Keratinocyte (primary cell): ENCODE measurements around the gene P3H1.

Experiments used
- CTCF ChIP-seq, 3 experiments: IDR thresholded peaks in 1 of 3; conservative IDR thresholded peaks in 1 of 3; optimal IDR thresholded peaks in 1 of 3; 2 replicates in 2 of 3; 3 replicates in 1 of 3; pipeline versions ENCODE3 to v1.5.1; 2011; ENCODE audit warnings: low read length in 3 of 3, mild to moderate bottlenecking in 3 of 3, moderate library complexity in 2 of 3, control low read depth in 1 of 3, inconsistent platforms in 1 of 3; ENCODE audit not compliant: insufficient read depth in 2 of 3; ENCODE audit errors: extremely low read depth in 1 of 3
- EZH2 ChIP-seq: IDR thresholded peaks from one replicate; pipeline ENCODE4 v1.6.1; 2012; ENCODE audit warnings: inconsistent platforms, mild to moderate bottlenecking, low read length, moderate library complexity

GRCh38 chr1:42797414-42797813 lies 30.6 kb upstream of the P3H1 start:
- no peak for TF ChIP-seq CTCF (optimal IDR thresholded peaks at IDR 0.05 in 1 of 3, IDR thresholded peaks at IDR 0.05 in 1 of 3, conservative IDR thresholded peaks at IDR 0.05 in 1 of 3; ENCODE audit: extremely low read depth in 1 of 3, insufficient read depth in 2 of 3, low read length in 3 of 3)
- TF ChIP-seq EZH2, result no peak
